ENCODE data around the gene FBXO40. TPM values are rescaled to one million over a fixed set of nuclear protein-coding genes. Genes with fewer than 3 reads are reported as not detected.

Gene FBXO40
- total RNA-seq, 1 donor from 2014 or later, result not detected

GRCh38 chr3:121658716-121659435, 65.7 kb downstream of the FBXO40 start:
- ATAC-seq, result no peak
- DNase-seq (ENCODE audit: low spot score), result no peak
- intact Hi-C loops (cut with DNase I), result no loop called here

- DNase-seq (ENCODE audit: low spot score), result no peak
- intact Hi-C loops (cut with DNase I), result no loop called here
- ATAC-seq, result no peak
These were observed 66.4 kb downstream of the FBXO40 start for GRCh38 chr3:121659586-121659985.

- intact Hi-C loops (cut with DNase I), result no loop called here
- ATAC-seq (peak; percentile 81), DNase-seq (ENCODE audit: low spot score) (no peak)
These were observed 67.4 kb downstream of the FBXO40 start, which contains the start of gene HCLS1 for GRCh38 chr3:121660356-121661171. TSS of gene HCLS1 (minus strand) at chr3:121660903. CDS start at chr3:121658347, 2,556 bp downstream.

GRCh38 chr3:121661376-121661775, 68.2 kb downstream of the FBXO40 start:
- DNase-seq (ENCODE audit: low spot score) (no peak), ATAC-seq (no peak)
- intact Hi-C loops (cut with DNase I), result no loop called here

- no peak for ATAC-seq
These were observed 69.6 kb downstream of the FBXO40 start for GRCh38 chr3:121662742-121663141.

GRCh38 chr3:121663171-121663847, 70.1 kb downstream of the FBXO40 start:
- intact Hi-C loops (cut with DNase I), result no loop called here
- ATAC-seq, result no peak
- DNase-seq (ENCODE audit: low spot score), result no peak

More at GRCh38 chr3:121662742-121663141, 69.6 kb downstream of the FBXO40 start:
- intact Hi-C loops (cut with DNase I), result no loop called here
- DNase-seq (ENCODE audit: low spot score), result no peak

- DNase-seq (ENCODE audit: low spot score) (no peak), ATAC-seq (no peak)
- intact Hi-C loops (cut with DNase I), result no loop called here
These were observed 72.3 kb downstream of the FBXO40 start for GRCh38 chr3:121665488-121665887.

- no peak for ATAC-seq
These were observed 74.2 kb downstream of the FBXO40 start for GRCh38 chr3:121667333-121667732.

GRCh38 chr3:121670676-121671075, 77.5 kb downstream of the FBXO40 start:
- intact Hi-C loops (cut with DNase I), result no loop called here
- DNase-seq (ENCODE audit: low spot score) (no peak), ATAC-seq (no peak)

More at GRCh38 chr3:121667333-121667732, 74.2 kb downstream of the FBXO40 start:
- intact Hi-C loops (cut with DNase I), result no loop called here
- no peak for DNase-seq (ENCODE audit: low spot score)

GRCh38 chr3:121677141-121677540, 84.0 kb downstream of the FBXO40 start:
- intact Hi-C loops (cut with DNase I), result no loop called here
- ATAC-seq (no peak), DNase-seq (ENCODE audit: low spot score) (no peak)

Other genes with a start within 250 kb of the FBXO40 start
- 0.09 TPM for gene POLQ, start 47.4 kb upstream of the FBXO40 start, total RNA-seq
- gene ARGFX, start 25.4 kb upstream of the FBXO40 start, total RNA-seq, result not detected
- 45.4 TPM for gene HCLS1, start 67.5 kb downstream of the FBXO40 start, total RNA-seq
- gene GOLGB1, start 156.4 kb downstream of the FBXO40 start, total RNA-seq, result 73.4 TPM
- gene IQCB1, start 241.7 kb downstream of the FBXO40 start, total RNA-seq, result 22.7 TPM
- gene EAF2, start 241.8 kb downstream of the FBXO40 start, total RNA-seq, result 7.1 TPM